Muscle of back (tissue), 11 donors: ENCODE results near the gene CLMP. TPM values are rescaled to one million over a fixed set of nuclear protein-coding genes. Genes with fewer than 3 reads are reported as not detected.
"Not testable (repeated sequence)": the region's sequence is repeated elsewhere in the genome, so short reads cannot be mapped to it uniquely, and the experiment has no call there.

Experiments
- DNase-seq, 3 donors: peaks; one replicate each; pipeline versions ENCODE4 v3.0.0 to v3.0.0-alpha.2; 2013
- polyA plus RNA-seq, 10 donors: library from polyadenylated mRNA; unstranded; fragments of 120-200 nt; gene quantifications; one replicate each; pipeline ENCODE4 v1.2.1, GENCODE V29; 2013; ENCODE audit not compliant: insufficient read length in 10 of 10

Gene CLMP
- polyA plus RNA-seq, 10 donors: 16.4 to 41.0 (median 20.3) TPM

DNA sequence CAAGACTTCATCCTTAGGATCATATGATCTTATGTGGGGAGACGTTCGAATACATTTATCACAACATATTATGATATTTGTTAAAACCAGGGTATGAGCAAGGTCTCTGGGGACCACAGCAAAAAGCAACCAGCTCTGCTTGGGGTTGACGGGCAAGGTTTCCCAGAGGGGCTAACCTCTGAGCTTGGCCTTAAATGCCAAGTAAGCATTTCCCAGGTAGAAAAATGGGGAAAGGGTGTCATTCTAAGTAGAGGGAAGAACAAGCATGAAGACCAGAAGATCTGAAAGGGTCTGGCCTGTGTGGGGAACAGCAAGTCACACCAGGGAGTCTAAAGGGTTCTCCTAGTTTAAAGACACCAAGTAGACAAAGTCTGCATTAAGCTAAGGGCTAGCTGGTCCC, 24.1 kb downstream of the CLMP start:
- no peak for DNase-seq

DNA sequence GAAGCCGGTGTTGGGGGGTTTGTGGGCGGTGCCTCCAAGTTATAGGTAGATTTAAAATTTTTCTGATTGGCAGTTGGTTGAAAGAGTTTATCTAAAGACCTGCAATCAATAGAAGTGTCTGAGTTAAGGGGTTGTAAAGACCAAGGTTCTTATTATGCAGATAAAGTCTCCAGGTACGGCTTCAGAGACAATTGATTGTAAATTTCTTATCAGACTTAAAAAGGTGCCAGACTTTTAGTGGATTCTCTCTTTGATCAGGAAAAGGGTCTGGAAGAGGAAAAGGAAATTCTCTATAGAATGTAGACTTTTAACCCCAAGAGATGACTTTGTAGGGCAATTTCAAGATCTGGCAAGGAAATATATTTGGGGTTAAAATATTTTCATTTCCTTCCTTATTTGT, 25.2 kb downstream of the CLMP start:
- no peak for DNase-seq

DNA sequence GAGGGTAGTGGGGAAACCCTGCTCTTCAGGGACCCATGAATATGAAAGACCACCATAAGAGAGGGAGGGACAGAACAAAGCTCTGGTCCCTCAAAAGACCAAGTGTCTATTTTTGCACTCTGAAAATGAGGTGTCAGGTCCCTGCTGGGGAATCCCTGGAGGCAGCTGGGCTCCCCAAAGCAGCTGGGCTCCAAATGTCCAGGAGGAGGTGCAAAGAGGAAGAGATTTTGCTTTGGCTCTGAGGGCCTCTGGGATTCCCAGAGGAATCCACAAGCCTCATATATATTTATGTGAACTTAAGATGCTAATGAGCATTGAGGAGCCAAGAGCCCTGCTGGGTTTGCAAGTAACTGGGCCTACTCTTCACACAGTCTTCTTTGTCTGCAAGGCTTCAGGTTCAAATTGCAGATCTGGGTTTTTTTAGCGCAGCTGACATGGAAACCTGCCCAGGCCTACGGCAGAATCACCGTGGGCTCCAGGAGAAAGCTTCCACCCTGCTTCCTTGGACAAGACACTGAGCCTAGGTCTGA, 26.0 kb downstream of the CLMP start:
- DNase-seq: no peak

DNA sequence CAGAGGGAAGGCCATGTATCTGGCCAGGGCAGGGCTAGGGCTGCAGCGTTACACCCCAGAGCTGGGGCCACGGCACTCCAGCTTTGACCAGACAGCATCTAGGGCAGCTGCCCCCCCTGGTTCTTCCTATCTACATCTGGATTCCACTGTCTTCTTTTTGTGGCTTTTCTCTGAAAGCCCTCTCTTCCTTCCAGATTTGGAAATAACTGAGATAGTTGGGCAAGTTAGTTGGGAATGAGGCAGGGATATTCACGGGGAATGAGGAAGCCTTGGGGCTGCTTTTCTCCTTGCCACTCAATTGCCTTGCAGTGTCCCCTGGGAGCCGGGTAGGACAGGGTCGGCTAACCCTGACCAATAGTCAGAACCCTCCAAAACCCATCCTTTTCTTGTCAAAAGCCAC, 26.8 kb downstream of the CLMP start:
- DNase-seq: no peak

DNA sequence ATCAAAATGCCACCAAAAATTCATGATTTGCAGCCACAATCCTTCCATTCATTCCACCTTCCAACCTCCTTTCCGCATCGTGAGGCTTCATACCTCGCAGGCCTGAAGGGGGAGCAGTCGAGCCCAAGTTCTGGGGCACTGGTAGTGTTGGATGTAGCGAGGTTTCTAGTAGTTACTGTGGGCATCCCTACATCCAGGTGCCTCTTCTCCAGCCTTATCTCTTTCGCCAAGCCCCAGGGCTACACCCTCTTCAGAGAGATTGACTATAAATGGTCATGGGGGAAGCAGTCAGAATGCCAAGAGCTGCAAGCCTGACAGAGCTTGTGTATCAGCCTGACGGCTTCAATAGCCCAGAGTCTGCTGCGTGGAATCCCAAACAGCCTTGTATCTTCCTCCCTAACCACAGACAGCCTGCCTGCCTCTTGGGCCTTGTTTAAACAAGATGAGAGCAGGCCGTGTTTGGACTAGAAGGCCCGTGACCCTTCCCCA, 28.9 kb downstream of the CLMP start:
- peak in 2 of 3 donors; percentile 31 to 41 for DNase-seq

DNA sequence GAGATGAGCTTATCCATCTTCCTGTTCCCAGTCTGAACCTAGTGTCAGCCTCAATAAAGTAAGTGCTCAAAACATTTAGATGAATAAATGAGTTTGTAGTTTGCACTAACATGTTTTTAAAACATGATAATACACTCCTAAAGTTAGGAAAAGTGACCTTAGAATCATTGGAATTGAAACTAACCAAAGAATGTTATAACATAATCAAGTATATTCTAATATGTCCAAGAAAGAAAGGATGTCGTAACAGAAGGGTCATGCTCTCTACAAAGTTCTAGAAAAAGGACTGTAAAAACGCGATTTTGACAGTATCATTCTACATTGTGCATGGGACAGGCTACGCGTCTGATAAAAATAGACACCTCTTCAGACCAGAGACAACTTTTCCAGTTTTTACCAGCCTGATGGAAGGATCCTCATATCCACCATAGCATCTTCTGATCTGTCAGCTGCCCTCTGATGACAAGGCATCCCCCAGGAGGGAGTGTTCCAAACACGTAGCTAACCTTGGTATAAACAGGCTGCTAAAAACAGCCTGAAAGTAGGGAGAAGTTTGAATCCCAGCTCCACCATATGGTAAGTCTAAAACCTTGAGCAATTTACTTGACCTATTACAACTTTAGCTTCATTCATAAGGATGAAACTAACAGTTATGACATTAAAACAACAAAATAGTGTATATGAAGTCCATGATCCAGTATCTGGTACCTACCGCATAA, 30.2 kb downstream of the CLMP start:
- DNase-seq: no peak

DNA sequence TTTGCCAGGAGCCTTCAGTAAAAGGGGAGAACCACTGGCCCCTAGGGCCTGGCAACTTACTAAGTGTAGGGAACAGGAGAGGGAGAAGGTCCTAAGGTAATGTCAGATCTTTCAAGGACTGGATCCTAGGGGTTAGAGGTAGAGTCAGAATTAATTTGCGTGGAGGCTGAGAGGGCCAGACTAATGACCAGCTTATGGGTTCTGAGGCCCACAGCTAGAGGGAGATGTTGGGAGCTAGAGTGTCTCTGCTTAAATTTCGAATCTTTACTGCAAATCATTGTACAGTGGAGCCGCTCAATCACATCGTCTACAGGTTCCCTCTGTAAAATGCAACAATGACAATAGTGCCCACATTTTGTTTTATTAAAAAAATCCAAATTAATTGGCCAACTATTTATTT, 31.4 kb downstream of the CLMP start:
- no peak for DNase-seq

DNA sequence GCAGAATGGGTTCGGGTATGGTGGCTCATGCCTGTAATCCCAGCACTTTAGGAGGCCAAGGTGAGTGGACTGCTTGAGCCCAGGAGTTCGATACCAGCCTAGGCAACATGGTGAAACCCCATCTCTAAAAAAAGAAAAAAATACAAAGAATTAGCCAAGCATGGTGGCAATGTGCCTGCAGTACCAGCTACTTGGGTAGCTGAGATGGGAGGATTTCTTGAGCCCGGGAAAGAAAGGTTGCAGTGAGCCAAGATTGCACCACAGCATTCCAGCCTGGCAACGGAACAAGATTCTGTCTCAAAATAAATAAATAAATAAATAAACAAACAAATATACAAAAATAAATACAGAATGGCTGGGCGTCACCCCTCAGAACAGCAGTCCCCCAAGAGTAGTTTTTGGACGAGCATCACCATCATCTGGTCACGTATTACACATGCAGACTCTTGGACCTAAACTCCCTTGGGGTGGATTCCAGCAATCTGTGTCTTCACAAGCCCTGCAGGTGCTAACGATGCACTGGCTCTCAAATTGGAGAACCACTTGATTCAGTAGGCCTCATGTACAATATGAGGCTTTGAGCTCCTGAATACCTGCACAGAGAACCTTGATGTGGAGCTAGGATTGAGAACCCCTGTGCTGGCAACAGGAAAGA, 33.5 kb downstream of the CLMP start:
- DNase-seq: no peak

DNA sequence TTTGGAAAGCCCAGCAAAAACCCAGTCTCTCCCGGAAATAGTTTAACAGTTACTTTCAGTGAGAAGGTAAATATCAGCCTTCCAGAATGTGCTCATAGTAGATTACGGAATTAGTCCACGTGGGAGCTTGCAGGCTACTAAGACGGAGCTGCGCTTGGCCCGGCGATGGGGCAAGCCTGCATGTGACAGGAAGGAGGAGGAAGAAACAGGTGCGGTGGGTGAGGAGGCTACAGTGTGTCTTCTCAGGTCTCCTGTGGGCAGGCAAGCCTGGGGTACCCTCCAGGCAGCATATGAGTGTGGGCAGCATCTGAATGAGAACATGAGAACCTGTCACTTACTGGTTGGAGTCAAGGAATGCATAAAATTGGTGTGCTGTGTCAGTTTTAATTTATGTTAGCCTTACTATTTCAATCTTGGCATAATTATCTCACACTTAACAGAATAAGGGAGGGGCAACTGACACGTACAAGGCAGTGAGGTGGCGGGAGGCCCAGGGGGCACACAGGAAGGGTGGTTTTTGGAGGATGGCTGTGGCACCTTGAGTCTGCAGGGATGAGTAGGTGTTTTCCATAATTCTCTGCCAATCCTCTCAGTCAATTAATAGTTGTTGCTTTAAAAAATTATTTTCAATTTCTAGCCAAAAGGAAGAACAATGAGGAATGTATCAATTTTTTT, 35.7 kb downstream of the CLMP start:
- DNase-seq: no peak

DNA sequence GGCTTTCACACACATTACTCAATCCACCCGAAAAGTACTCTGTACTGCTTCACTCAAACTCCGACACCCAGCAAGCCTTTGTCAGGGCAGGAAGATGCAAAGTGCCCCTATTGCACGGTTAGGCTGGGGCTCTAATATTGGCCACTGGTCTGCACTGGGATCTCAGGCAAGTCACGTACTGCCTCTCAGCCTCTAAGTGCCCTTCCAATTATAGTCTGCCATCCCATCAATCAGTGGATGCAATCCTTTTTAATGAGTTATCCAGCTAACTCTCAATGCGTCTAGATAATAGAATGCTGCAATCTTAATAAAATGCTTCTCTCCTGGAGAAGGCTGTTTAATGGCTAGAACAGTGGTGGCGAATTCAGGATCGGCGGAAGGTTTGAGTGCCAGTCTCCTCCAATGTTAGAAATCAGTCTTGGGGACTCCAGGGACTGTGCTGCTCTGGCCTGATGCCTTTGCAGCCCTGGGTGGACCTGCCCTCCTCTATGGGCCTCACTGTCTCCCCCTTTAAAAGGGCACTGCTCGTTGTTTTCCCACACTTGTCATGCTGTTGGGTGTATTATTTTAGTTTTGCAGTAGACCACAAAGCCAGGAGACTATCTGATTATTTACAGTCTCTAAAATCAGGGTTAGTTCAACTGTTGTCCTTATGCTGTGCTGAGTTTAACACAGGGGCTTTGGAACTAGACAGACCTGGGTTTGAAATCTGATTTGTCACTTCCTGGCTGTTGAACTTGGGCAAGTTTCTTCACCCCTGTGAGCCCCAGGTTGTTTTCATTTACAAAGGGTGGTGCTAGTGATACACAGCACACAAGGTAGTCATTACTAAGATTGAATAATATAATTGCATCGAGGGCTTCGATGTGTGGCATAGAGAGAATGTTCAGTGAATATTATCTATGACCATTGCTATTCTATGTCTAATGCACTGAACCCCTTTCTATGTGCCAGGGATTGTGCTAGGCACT, 36.7 kb downstream of the CLMP start:
- no peak for DNase-seq

DNA sequence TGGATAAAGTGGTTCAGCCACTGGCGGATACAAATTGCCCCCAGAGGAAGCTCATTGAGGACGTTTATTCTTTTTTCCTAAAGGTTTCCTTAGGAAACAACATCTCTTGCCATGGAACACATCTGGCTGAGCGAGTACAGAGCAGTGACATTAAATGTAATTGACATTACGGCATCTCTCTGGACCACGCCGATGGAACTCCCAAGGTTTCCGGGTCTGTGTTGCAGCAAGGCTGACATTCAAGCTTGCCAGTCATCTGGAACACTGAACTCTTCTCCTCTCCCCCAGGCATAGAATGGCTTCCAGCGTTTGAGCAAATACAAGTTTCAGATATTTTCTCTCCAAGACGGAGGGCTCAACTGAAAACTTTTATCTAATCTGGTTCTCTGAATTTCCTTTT, 42.1 kb downstream of the CLMP start:
- DNase-seq: peak in 2 of 3 donors; percentile 73 to 81

DNA sequence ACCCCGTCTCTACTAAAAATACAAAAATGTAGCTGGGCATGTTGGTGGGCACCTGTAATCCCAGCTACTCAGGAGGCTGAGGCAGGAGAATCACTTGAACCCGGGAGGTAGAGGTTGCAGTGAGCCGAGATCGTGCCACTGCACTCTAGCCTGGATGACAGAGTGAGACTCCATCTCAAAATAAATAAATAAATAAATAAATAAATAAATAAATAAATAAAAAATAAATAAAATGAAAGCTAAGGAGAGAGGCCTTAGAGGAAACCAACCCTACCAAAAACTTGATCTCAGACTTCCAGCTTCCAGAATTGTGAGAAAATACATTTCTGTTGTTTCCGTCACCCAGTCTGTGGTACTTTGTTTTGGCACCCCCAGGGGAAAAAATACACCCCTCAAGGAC, 42.7 kb downstream of the CLMP start:
- not testable (repeated sequence) for DNase-seq

DNA sequence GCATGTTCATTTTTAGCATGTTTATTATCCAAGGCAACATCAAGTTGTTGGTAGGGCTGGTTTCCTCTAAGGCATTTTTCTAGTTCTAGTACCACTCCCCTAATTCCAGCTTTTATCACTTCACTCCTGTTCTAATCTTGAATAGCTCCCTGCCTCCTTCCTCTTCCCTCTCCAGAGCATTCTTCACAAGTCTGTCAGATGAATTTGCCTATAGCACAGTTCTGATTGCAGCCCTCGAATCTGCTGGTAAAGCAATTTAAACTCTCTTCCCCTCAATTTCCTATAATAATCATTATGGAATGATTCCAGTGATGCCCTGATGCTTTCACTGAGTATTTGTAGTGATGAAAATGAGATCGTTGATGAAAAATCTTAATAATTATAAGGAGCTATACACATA, 43.3 kb downstream of the CLMP start:
- DNase-seq: no peak

DNA sequence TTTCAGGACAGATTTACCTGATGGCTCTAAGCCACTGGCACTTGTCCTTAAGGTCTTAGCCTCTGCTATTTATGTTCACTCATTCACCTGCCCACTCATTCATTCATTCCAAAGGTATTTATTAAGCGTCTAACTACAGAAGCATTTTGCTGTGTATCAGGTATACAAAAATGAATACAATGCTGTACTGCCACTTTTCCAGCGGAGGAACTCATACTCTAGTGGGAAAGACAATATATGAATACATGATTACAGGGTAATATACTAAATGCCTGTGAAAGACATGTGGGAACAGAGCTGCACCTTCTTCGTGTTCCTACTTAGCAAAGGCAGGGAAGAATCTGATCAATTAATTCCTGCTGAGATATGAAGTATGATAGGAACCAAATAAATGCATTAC, 43.7 kb downstream of the CLMP start:
- no peak for DNase-seq

DNA sequence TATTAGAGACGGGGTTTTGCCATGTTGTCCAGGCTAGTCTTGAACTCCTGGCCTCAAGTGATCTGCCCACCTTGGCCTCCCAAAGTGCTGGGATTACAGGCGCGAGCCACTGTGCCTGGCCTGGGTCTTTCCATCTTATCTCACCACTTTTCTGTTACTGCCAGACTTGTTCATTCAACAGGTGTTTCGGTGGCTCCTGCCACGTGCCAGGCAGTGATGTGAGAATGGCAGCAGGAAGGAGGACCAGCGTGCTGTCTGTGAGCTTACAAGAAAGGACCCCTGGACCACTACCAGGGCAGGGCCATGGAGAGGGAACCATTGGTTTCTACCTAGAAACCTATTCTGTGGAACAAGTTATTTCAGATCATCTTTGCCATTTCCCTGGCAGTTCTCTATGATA, 44.2 kb downstream of the CLMP start:
- DNase-seq: no peak

DNA sequence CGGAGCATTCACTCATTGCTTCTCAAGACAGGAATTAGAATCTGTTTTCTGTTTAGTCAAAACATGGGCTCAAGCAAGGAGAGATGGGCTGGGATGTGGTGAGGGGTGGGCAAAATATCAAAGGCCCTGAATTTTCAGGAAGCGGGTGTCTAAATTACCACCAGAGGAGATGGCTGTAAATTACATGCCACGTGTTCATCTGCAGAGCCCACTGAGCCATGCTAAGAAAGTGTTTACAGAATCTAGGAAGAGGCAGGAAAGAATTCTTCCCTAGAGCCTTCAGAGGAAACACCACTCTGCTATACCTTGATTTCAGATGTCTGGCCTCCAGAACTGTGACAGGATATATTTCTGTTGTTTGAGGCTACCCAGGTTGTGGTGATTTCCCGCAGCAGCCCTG, 46.1 kb downstream of the CLMP start:
- DNase-seq: no peak

DNA sequence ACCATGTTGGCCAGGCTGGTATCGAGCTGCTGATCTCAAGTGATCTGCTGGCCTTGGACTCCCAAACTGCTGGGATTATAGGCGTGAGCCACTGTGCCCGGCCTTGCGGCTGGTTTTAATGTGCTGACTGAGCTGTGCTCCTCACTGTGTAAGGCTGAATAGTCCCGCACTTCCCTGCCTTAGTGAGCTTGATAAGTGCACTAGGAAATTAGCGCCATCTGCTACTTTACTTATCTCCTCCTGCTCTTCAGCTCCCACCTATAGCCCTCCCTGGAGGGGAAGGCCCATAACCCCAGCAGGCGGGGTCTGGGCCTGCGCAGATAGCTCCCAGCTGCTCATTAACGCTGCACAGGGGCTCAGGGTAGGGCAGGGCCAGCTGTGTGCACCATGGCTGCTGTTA, 49.4 kb downstream of the CLMP start:
- no peak for DNase-seq

DNA sequence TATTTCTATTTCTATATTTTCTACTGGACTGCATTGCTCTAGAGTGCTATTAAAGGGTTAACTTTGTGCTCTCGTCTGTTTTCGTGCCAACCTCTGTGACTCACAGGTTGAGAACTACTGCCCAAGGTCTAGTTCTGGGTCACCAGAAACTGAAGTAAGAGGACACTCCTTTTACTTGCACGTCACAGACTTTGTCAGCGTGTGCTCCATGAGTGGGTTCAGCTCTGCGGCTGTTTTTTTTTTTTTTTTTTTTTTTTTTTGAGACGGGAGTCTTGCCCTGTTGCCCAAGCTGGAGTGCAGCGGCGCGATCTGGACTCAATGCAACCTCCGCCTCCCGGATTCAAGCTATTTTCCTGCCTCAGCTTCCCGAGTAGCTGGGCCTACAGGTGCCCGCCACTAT, 49.8 kb downstream of the CLMP start:
- DNase-seq: no peak

DNA sequence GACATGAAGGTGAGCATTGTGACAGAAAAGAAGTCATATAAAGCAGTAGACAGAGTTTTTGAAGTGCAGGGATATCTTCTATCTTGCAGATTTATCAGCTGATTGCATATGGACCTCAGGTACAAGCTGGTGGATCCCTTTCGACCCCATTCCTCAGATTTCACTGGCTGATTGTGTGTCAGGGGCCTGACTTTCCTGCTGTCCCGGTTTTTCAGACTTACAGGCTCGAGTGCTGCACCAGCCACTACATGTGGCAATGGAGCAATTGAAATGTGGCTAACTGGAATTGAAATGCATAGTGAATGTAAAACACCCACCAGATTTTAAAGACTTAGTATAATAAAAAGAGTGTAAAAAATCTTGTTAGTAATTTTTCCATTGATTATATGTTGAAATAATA, 50.3 kb downstream of the CLMP start:
- DNase-seq: no peak

DNA sequence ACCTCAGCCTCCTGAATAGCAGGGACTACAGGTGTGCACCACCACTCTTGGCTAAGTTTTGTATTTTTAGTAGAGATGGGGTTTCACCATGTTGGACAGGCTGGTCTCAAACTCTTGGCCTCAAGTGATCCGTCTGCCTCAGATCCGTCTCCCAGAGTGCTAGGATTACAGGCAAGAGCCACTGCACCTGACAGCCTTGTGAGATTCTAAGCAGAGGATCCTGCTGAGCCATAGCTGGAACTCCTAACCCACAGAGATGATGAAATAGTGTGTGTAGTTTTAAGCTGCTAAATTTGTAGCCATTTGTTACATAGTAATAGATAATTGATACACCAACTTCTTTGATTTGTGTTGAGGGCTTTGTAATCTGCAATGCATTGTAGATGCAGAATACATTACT, 51.1 kb downstream of the CLMP start:
- no peak for DNase-seq

DNA sequence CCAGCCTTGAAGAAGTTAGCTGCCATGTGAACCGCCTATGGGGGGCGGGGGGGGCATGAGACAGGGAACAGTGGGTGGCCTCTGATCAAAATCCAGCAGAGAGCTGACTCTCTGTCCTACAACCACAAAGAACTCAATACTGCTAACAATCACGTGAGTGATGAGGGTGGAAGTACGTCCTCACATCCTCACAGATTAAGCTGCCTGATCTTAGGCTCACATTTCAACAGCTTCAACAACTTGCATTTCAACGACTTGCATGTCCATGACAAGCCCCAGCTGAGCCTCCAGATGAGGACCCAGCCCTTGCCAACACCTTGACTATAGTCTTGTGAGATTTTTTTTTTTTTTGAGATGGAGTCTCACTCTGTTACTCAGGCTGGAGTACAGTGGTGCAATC, 51.6 kb downstream of the CLMP start:
- DNase-seq: no peak

DNA sequence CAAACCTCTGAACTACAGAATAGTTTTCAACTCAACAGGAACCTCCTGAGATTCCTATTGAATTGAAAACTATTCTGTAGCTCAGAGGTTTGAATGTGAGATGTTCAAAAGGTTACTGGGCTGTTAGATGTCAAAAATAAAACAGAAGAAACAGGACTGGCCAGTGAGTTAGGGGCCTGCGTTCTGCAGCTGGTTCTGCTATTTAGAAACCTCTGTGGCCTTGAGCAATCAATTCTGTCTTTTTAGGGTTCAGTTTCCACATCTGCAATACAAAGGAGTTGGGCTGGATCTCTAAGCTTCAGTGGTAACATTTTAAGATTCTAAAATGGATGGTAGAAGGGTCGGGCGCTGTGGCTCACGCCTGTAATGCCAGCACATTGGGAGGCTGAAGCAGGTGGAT, 55.8 kb downstream of the CLMP start:
- DNase-seq: no peak
